ENCODE measurements around the gene NCAM1.

GRCh38 chr11:113023228-113023627 is 62.0 kb downstream of the NCAM1 start:
- TF ChIP-seq POLR2A (IDR thresholded peaks at IDR 0.05) (no peak), CTCF (IDR thresholded peaks at IDR 0.05) (no peak)

Data from right lobe of liver (tissue), 4 donors.